ENCODE results near the gene CLBA1.
"Not testable (repeated sequence)": the region's sequence is repeated elsewhere in the genome, so short reads cannot be mapped to it uniquely, and the experiment has no call there.

Gene CLBA1

GRCh38 chr14:104985675-104986486 lies at the start of gene CLBA1:
TSS of gene CLBA1 (plus strand) at chr14:104985788. CDS start at chr14:104986432, 644 bp downstream.
- peak; percentile 25 for DNase-seq

DNA sequence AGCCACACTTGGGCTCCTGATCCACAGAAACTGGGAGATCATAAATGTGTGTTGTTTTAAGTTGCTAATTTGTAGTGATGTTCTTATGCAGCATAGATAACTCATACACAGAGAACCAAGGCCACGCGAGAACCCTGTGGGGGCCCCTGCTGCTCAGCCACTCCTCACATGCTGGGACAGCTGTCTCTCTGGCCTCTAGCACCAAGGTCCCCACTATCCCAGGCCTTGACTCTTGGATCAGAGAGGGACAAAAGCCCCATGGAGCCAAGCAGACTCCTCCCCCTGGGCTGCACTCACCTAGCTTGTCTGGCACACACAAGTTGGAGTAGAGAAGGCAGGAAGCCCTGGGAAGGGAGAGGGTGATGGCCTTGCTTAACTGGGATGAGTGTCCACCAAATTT lies 49.6 kb upstream of the CLBA1 start:
- DNase-seq = no peak

GRCh38 chr14:104936361-104937155 lies 49.0 kb upstream of the CLBA1 start:
- DNase-seq = no peak

GRCh38 chr14:104937161-104937560 lies 48.4 kb upstream of the CLBA1 start:
- no peak for DNase-seq

GRCh38 chr14:104937694-104938365 lies 47.8 kb upstream of the CLBA1 start:
- no peak for DNase-seq

GRCh38 chr14:104938436-104938835 lies 47.2 kb upstream of the CLBA1 start:
- DNase-seq = no peak

DNA sequence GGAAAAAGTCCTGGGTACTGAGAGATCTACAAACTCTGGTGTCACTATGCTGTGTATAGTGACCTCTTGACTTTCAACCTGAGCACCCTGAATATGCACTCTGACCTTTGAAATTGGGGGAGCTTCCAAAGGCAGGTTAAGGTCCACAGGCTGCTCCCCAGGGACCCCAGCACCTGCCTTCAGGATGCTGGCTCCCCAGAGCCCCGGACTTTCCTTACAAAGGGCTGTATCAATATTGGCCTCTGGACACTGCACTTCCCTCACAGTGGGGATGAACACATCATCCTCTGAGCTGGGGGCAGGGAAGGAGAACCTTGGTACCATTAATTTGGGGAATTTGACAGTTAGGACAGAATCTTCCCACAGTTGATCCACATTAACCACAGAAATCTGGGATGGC lies 46.6 kb upstream of the CLBA1 start:
- DNase-seq = no peak

DNA sequence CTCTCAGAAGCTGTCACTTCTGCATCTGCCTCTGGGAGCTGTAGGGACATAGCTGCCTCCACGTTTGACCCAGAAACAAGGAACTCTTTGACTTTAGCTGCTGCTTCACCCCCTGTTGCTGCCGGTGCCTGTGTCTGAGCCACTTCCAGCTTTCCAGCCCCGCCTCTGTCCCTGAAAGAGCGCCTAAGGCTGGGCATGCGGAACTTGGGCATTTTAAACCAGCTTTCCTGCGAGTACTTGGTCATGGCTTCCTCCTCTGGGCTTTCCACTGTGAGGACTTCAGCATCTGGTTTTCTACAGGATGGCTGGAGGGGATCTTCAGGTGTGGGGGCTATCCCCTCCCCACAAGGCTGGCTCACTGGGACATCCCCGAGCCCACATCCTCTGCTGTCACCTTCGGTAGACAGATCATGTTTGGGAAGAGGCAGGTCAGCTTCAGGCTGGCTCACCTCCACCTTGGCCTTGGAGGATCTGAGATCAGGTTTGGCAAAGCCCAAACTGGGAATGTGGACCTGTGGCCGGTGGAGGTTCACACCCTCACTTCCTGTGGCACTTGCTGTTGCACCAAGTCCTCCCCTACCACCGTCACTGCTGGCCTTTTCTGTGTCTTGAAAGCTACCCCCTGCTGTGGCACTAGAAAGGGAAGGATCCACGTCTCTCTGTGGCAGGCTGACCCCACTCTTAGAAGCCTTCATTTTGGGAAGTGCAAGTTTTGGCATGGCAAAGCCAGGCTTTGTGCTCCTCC lies 45.8 kb upstream of the CLBA1 start:
- no peak for DNase-seq

GRCh38 chr14:104940526-104941150 lies 45.0 kb upstream of the CLBA1 start:
- DNase-seq = no peak

GRCh38 chr14:104941508-104942365 lies 43.9 kb upstream of the CLBA1 start:
- DNase-seq = no peak

DNA sequence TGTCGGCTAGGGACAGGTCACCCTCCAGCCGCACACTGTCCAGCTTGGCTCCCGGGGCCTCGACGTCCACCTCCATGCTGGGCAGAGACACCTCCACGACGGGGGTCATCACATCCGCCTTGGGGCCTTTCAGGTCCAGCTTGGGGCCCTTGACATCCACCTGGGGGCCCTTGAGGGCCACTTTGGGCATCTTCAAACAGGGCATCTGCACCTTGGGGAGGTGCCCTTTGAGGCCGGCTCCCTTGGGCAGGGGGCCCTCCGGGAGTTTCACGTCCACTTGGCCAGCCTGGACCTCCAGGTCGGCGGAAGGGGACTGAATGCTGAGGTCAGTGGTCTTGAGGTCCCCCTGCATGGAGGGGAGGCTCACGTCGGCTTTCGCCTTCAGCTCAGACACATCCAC lies 43.0 kb upstream of the CLBA1 start:
- DNase-seq = no peak

GRCh38 chr14:104943216-104944015 lies 42.2 kb upstream of the CLBA1 start:
- not testable (repeated sequence) for DNase-seq

- DNase-seq = not testable (repeated sequence)
Measured at GRCh38 chr14:104944016-104944308, 41.6 kb upstream of the CLBA1 start.

- DNase-seq = not testable (repeated sequence)
Measured at GRCh38 chr14:104944436-104945205, 41.0 kb upstream of the CLBA1 start.

DNA sequence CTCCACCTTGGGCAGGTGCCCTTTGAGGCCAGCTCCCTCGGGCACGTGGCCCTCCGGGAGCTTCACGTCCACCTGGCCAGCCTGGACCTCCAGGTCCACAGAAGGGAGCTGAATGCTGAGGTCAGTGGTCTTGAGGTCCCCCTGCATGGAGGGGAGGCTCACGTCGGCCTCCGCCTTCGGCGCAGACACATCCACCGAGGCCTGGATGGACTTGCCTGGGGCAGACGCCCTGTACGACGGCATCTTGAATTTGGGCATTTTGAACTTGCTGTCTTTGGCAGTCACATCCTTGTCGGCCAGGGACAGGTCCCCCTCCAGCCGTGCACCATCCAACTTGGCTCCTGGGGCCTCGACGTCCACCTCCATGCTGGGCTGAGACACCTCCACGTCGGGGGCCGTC lies 40.3 kb upstream of the CLBA1 start:
- not testable (repeated sequence) for DNase-seq

DNA sequence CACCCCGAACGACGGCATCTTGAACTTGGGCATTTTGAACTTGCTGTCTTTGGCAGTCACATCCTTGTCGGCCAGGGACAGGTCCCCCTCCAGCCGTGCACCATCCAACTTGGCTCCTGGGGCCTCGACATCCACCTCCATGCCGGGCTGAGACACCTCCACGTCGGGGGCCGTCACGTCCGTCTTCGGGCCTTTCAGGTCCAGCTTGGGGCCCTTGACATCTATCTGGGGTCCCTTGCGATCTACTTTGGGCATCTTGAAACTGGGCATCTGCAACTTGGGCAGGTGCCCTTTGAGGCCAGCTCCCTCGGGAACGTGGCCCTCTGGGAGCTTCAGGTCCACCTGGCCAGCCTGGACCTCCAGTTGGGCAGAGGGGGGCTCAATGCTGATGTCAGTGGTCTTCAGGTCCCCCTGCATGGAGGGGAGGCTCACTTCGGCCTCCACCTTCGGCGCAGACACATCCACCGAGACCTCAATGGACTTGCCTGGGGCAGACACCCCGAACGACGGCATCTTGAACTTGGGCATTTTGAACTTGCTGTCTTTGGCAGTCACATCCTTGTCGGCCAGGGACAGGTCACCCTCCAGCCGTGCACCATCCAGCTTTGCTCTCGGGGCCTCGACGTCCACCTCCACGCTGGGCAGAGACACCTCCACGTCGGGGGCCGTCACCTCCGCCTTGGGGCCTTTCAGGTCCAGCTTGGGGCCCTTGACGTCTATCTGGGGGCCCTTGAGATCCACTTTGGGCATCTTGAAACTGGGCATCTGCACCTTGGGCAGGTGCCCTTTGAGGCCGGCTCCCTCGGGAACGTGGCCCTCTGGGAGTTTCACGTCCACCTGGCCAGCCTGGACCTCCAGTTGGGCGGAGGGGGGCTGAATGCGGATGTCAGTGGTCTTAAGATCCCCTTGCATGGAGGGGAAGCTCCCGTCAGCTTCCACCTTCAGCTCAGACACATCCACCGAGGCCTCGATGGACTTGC lies 39.3 kb upstream of the CLBA1 start:
- not testable (repeated sequence) for DNase-seq

DNA sequence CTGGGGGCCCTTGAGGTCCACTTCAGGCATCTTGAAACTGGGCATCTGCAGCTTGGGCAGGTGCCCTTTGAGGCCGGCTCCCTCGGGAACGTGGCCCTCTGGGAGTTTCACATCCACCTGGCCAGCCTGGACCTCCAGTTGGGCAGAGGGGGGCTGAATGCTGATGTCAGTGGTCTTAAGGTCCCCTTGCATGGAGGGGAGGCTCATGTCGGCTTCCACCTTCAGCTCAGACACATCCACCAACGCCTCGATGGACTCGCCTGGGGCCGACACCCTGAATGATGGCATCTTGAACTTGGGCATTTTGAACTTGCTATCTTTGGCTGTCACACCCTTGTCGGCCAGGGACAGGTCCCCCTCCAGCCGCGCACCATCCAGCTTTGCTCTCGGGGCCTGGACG lies 38.4 kb upstream of the CLBA1 start:
- DNase-seq = not testable (repeated sequence)

All from DMS153 (cell line).